Activated naive CD4-positive, alpha-beta T cell treated with anti-CD3 and anti-CD28 coated beads, Interleukin-2, amount 50 U/mL, for 16 hours (primary cell): Measurements from ENCODE around the gene TGM1.
A peak's percentile ranks its signal among the peaks of the same experiment; 100 is the strongest.
"Not testable (repeated sequence)": the region's sequence is repeated elsewhere in the genome, so short reads cannot be mapped to it uniquely, and the experiment has no call there.

ENCODE experiments used
- DNase-seq: peaks from one replicate; pipeline ENCODE4 v3.0.0-alpha.2; 2020

Gene TGM1

DNA sequence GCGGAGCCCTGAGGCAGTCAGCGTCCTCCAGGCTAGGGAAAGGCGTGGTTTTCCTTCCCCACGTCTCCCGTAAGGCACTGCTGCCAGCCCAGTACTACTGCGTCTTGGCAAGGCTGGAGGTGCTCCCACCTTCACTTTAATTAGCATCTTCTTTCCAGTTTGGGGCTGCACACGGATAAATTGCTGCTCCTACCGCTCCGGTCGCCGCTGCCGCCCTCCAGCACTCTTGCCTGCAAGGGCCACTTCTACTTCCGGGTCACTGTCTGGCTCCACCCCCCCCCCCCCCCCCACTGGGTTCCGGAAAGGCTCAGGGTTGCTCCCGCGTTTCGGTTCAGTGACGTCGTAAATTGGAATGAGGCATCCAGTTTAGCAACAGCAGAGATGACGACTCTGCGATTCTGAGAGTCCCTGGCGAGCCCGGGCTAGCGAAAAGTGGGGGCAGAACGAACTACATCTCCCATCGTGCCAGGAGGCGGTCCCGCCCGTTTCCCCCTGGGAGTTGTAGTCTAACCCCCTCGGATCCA lies 30.8 kb downstream of the TGM1 start, which contains the start of gene NEDD8:
NEDD8 (minus strand) TSS at position 247 of the 524 bp plus-strand sequence; CDS start at position 147, 100 bp downstream.
- peak; percentile 92 for DNase-seq

DNA sequence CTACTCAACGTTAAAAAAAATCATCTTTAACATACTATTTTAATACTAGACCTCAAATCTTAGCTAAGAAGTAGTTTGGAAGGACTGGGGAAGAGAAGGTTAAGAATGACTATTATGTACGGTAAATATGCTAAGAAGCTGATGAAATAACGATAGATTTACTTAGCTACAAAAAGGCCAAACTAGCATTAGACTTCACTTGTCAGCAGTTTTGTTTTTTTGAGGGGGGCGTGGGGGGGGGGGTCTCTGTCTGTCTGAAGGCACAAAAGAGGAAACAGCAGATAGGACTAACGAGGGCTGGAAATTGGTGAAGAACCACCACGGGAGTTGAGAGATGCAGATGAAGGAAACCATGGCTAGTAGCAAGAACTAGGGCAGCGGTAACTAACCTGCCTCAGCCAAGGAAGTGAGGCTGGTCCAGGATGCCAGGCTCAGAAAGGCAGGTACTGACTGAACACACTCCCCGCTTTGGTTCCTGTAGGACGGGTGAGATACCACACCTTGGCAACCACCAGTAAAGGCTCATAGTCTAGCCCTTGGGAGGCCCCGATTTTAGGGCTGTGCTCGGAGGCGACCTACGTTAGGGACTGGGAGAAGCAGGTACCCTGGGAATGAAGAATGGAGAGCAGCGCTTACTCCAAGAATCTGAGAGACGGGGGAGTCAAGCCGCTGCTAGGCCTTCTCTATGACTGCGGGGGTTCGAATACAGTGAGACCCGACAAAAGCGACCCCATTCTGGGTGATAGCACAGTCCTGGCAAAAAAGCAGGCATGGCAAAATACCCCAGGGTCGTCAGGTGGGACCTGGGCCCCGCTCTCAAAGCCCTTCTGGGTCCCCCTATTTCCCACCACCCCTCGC lies 31.5 kb downstream of the TGM1 start:
- no peak for DNase-seq

DNA sequence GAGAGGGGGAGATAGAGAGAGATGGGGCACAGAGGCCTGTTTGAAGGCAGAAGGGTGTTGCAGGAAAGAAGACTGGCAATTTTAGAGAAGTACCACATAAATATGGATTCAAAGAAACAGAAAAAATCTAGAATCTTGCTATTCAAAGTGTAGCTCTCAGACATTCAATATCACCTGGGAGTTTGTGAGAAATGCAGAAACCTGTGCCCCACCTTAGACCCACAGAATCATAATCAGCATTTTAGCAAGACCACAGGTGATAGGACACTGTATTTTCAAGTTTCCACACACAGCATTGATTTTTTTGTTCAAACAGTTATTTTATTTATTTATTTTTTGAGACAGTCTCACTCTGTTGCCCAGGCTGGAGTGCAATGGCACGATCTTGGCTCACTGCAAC lies 34.1 kb downstream of the TGM1 start:
- DNase-seq = no peak

DNA sequence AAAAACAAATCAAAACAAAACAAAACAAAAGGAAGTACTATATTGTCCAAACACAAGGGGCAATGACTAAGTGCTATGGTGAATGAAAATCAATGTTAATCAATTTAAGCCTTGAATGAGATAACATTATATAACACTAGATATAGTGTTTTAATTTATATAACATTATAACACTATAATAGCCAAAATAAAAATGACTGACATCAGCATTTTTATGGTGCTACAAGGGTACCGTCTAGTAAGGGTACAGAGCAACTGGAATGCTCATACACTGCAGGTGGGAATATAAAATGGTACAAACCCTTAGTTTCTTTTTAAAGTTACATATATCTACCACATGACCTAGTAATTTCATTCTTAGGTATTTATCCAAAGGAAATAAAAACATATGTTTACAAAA lies 36.5 kb downstream of the TGM1 start:
- DNase-seq = no peak

DNA sequence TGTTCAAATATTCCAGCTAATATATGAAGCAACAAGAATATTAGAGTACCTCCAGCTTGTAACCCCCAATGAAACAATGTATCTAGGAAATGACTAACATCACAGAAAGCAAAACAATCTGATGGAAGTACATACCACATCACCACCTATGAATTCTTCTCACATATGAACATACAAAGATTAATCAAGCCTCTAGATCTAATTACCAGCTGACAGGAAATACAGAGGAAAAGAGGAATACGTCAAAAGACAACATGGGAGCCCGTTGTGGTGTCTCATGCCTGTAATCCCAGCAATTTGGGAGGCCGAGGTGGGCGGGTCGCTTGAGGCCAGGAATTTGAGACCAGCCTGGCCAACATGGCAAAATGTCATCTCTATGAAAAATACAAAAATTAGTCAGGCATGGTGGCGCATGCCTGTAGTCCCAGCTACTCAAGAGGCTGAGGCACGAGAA lies 38.3 kb downstream of the TGM1 start:
- no peak for DNase-seq

DNA sequence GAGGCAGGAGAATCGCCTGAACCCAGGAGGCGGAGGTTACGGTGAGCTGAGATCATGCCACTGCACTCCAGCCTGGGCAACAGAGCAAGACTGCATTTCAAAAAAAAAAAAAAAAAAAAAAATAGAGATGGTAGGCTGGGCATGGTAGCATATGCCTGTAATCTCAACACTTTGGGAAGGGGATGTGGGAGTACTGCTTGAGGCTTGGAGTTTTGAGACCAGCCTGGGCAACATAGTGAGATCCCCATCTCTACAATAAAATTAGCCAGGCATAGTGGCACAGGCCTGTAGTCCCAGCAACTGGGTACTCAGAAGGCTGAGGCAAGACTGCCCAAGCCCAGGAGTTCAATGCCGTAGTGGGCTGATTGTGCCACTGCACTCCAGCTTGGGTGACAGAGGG lies 40.0 kb downstream of the TGM1 start:
- DNase-seq = not testable (repeated sequence)

DNA sequence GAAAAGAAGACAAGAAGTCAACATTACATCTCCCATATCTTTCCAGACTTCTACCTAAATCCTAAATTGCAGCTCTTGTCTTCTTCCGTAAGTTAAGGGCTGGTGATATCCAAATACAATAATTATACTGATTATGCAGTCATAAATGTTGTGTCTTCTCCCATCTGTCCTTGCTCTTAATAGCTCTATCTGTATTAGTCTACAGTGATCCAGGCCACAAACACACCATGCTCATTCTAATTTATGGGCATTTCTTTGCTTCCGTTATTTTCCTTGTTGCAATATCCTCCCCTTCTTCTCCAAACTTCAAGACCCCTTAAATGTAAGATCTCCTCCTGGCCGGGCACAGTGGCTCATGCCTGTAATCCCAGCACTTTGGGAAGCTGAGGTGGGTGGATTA lies 43.5 kb downstream of the TGM1 start:
- no peak for DNase-seq

DNA sequence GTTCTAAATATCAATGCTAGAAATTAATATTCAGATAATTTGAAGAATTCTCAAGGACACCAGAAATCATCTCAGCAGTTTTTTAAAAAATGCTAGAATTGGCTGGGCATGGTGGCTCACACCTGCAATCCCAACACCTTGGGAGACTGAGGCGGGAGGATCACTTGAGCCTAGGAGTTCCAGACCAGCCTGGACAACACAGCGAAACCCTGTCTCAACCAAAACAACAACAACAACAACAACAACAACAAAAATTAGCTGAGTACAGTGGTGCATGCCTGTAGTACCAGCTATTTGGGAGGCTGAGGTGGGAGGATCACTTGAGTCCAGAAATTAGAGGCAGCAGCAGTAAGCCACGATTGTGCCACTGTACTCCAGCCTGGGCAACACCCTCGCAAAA lies 43.9 kb downstream of the TGM1 start:
- no peak for DNase-seq

DNA sequence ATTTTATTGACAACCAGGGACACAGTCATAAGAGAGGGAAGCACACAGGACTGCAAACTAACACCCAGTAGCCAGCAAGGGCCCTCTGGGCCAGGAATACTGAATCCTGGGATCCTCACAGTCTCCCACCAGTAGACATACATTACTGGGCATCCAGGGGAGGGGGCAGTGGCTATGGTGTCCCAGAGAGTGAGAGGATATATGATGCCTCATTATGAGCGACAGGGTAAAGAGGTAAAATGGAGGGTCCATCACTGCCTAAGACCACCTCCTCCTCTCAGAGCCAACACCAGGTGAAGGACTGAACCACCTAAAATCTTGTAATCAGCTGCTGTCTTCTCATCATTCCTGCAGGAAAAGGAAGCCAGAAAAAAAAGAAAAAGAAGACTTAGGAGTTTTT lies 46.1 kb downstream of the TGM1 start:
- DNase-seq = not testable (repeated sequence)

DNA sequence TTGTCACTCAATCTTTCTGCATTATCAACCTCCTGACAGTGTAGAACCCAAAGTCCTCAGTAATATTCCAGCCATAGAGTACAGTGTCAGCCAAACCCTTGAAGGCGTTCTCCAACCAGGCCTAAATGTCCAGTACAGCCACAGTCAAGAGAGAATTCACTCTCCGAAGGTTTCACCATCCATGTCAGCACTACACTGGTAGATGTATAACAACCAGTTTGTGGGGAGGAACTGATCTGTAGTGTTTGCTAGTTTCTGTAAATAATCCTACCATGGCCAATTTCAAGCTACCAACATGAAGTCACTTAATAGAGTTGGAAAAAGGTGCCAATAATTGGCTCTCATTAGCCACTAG lies 46.7 kb downstream of the TGM1 start:
- DNase-seq = no peak

DNA sequence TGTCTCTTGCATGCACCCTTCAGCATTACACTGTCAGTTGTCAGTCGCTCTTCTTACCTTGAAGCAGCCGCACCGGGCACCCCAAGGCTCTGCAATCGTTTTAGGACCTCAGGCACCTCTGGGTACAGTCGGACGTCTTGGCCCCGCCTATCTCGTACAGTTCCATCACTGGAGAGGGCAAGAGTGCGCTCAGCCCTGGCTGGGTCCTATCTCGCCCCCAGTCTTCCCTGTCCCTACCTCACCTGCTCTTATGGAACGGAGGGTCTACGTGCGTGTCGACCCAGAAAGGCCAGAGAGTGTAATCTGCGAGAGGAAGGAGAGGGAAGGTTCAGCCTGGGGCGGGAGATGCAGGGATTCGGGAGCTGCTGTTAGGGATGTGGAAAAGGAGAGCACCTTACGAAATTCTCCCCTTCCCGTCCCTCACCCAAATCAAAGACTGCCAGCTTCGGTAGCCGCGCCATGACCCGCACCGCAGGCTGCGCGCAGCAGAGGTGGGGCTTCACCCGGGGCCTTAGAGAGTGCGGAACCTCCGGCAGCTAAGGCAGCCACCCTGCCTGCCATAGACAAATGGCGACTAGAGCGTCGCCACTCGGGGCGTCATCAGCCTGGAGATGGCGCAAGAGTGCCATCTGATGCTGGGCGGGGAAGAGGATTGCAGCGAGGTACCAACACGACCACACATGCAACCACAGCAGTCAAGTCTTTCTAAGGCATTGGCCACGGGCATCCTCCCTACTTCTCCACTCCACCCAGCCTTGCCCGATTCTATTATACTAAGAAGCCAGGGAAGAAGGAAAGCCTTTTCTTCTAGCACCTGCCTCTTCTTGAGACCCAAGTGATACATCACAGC lies 47.3 kb downstream of the TGM1 start, which contains the start of gene MDP1:
MDP1 (minus strand) TSS at position 572 of the 850 bp plus-strand sequence; CDS start at position 461, 111 bp downstream.
- DNase-seq = peak; percentile 86

DNA sequence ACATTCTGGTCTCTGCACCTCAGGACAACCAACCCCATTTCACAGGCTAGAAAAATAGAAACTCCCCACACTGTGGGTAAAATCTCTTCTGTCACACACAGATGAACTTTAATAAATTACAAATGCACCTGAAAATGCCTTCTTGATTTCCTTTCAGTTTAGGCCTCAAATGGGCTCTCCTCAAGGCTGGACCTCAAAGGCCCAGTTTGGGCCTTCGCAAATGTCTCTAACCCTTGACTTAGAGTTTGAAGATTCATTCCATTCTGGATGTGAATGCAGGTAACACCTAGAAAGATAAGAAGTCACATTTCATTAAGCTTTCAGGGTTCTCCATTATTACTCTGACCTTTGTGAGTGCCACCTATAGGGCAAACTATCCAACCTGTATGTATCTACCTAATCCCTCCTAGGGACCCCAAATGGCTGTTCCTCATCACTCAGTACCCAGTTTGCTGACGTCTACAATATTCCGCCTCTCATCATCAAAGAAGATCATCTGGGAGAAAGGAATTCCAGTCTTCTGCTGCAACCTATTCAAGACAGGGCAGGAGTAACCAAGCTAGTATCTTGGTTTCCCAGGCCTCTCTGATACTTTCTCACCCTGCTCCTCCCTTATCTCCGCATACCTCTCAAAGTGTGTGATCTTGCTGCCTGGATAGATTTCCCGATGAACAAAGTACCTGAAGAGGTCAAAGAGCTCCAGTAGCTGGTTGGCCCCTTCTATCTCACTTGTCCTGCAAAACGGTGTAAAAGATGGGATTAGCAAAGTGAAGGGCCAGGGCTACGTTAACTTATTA lies 48.9 kb downstream of the TGM1 start:
- DNase-seq = no peak

DNA sequence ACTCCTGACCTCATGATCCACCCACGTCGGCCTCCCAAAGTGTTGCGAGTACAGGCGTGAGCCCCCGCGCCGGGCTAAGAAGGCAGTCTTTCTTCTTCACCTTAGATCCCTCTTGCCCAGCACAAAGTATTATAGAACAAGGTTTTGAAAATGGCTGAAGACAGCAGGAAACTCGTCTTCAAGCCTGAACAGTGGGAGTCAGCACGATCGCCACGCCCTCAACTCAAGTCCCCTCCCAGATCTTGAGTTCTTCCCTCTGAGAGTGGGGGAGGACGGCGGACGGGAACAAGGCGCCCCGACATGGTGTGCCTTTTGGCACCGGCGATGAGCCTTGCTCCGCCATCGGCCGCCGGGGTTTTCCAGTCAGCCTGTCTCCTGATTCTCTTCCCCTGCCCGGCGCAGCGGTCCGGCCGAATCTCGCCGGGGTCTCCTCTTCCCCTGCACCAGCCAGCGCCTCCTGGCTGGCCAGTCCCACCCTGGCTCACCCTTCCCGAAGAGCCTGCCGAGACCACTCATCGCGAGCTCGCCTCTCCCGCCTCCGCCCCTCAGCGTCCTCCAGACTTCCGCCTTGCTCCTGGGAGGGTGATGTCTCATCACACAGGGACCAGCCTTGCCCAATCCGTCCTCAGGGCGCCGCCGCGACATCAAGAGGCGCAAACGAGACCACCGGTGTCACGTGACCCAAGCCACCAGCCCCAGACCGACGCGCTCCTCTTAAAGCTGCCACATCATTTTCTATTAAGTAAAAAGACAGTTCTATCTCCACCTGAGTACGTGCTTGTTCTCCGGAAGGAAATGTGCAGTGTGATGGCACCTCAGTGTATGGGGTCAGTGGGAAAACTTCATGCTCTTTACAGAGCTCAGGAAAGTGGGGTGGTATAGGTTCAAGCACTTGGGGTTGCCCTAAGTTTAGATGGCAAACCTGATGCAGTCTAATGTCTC lies 49.8 kb downstream of the TGM1 start, which contains the start of gene CHMP4A:
CHMP4A (minus strand) TSS at position 565 of the 942 bp plus-strand sequence; CDS start at position 516, 49 bp downstream.
- DNase-seq = peak; percentile 96

DNA sequence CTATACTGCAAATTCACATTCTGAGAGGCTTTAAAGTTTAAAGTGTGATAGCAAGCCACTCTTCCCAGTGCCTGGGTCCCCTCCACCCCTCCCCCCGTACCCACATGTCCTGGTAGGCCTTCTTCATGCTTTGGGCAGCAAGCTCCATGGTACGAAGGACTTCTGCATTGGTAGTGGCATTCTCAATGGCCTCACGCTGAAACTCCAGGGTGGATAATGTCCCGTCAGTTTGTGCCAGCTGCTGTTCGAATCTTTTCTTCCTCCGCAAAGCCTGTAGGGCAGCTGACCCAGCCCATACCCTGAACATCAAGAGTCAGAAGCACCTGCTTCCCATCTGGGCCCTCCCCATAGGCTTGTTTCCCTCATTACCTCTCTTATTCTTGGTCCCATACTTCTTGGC lies 51.7 kb downstream of the TGM1 start:
- no peak for DNase-seq

DNA sequence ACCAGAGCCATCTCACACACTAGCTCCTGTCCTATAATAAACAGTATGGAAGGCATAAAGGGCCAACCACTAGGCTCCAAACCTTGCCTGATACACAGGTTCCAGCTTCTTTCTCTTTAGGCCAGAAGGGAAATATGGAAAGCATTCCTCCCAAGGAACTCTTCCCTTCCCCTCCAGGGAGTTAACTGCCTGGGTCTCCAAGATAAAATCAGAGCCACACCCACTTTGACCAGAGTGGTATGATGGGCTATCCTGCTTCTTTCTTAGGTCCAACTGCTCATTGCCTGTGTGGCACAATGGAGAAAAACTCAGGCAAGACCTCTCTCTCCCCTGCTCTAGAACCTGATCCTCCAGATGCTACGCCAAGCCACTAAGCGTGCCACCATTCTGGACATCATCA lies 55.4 kb downstream of the TGM1 start:
- no peak for DNase-seq

DNA sequence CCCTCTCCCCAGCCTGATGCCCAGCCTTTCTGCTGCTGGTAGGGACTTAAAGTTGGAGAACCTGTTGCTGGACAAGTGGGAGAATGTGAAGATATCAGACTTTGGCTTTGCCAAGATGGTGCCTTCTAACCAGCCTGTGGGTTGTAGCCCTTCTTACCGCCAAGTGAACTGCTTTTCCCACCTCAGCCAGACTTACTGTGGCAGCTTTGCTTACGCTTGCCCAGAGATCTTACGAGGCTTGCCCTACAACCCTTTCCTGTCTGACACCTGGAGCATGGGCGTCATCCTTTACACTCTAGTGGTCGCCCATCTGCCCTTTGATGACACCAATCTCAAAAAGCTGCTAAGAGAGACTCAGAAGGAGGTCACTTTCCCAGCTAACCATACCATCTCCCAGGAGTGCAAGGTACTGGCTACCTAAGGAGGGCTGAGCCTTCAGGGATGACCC lies 55.8 kb downstream of the TGM1 start:
- DNase-seq = no peak

DNA sequence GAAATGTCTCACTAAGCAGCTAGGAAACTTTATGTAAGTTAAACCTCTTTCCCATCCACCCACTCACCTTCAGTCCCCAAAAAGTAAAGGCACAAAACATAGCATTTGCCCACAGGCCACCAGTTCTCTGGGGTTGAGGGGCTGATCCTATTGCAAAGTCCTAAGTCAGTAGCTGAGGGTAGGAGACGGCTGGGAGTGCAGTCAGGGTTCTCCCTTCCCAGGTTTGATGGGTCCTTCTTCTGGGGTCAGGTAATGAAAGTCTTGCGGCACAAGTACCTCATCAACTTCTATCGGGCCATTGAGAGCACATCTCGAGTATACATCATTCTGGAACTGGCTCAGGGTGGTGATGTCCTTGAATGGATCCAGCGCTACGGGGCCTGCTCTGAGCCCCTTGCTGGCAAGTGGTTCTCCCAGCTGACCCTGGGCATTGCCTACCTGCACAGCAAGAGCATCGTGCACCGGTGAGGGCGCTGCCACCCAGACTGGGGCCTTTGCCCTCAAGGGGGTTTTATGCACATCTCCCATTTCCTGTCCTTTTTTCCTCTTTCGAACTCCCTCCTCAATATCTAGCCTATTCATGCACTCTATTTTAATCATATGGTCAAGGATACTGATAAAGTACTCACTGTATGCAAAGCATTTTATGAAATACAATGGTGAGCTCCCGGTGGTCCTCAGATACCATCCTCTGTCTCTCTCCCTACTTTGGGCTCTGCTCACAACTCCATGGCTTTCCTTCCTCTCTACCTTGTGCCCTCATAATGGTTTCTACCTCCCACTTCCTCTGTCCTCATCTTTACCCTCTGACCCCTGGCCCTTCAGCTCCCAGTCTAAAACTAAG lies 56.5 kb downstream of the TGM1 start:
- DNase-seq = no peak

DNA sequence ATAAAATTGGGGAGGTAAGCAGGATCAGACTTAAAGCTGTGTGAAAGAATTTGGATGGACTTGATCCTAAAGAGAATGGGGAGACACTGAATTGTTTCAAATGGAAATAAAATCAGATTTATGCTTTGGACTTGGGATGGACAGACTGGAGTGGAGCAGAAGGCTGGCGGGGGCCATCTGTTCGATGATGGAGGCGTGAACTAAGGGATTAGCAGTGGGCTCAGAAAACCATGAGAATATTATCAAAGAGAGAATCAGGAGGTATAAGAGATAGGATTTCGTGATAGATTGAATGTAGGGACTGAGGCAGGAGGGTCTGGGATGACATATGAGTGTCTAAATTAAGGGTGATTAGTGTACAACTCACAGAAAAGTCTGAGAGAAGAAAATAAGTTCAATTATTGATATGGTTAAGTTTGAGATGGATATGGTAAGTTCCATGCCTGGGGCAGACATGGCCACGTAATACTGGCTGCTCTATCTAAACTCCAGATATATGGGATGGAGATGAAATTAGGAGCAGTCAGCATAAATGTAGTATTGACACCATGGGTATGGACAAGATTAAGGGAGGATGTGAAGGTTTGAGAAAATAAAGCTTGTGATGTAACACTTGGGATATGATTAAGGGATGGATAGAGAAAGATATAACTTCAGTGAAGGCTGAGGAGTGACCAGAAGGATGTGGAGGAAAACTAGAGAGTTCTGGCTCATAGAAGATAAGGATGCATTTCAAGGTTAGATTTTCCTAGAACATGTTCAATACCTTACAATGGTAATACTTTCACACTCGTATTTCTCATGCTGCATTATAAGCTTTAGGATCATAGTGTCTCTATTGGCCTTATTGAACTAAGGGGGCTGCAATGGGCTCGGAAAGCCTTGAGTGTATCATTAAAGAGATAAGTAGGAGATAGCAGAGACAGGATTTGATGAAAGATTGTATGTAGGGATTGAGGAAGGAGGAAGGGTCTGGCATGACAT lies 58.5 kb downstream of the TGM1 start:
- DNase-seq = no peak
